GM19239 (cell line): ENCODE results near the gene ALG5.

Source experiments
- DNase-seq: peaks from one replicate; pipeline ENCODE4 v3.0.0; 2011; ENCODE audit warnings: low spot score; ENCODE audit not compliant: insufficient read length
- FAIRE-seq: peaks from 2 replicates; lab custom pipeline; 2011; peaks lifted over from hg19 to GRCh38; lab: Jason Lieb, UNC

The ALG5 gene

GRCh38 chr13:36999054-36999714, at the start of gene ALG5:
Gene ALG5, minus strand, starts transcription at chr13:36999340. Its CDS starts 40 bp downstream, at chr13:36999300.
- FAIRE-seq, result peak; percentile 78
- DNase-seq, result peak; percentile 59

- DNase-seq (no peak), FAIRE-seq (no peak)
Measured at GRCh38 chr13:37047846-37048245, 48.7 kb upstream of the ALG5 start.

- FAIRE-seq, result no peak
- no peak for DNase-seq
Measured at GRCh38 chr13:37047032-37047431, 47.9 kb upstream of the ALG5 start.

GRCh38 chr13:37046062-37046461, 46.9 kb upstream of the ALG5 start:
- DNase-seq (no peak), FAIRE-seq (no peak)

- FAIRE-seq, result no peak
- no peak for DNase-seq
Measured at GRCh38 chr13:37040789-37041188, 41.6 kb upstream of the ALG5 start.

GRCh38 chr13:37039896-37040295, 40.8 kb upstream of the ALG5 start:
- no peak for DNase-seq
- no peak for FAIRE-seq

- no peak for FAIRE-seq
- no peak for DNase-seq
Measured at GRCh38 chr13:37037241-37037640, 38.1 kb upstream of the ALG5 start.

- no peak for DNase-seq
- FAIRE-seq, result no peak
Measured at GRCh38 chr13:37029617-37030016, 30.5 kb upstream of the ALG5 start.

- DNase-seq (no peak), FAIRE-seq (no peak)
Measured at GRCh38 chr13:37027639-37028038, 28.5 kb upstream of the ALG5 start.

- FAIRE-seq (no peak), DNase-seq (no peak)
Measured at GRCh38 chr13:37026771-37027170, 27.6 kb upstream of the ALG5 start.

- no peak for DNase-seq
- FAIRE-seq, result no peak
Measured at GRCh38 chr13:37023871-37024270, 24.7 kb upstream of the ALG5 start.

GRCh38 chr13:37014609-37015008, 15.5 kb upstream of the ALG5 start:
- no peak for DNase-seq

GRCh38 chr13:37011788-37012187, 12.6 kb upstream of the ALG5 start:
- no peak for DNase-seq
- no peak for FAIRE-seq

More at GRCh38 chr13:37014609-37015008, 15.5 kb upstream of the ALG5 start:
- FAIRE-seq, result no peak

GRCh38 chr13:37011002-37011401, 11.9 kb upstream of the ALG5 start:
- no peak for DNase-seq

GRCh38 chr13:37010424-37010823, 11.3 kb upstream of the ALG5 start:
- FAIRE-seq (no peak), DNase-seq (no peak)

More at GRCh38 chr13:37011002-37011401, 11.9 kb upstream of the ALG5 start:
- no peak for FAIRE-seq

- FAIRE-seq (peak; percentile 79), DNase-seq (no peak)
Measured at GRCh38 chr13:37009692-37010091, 10.6 kb upstream of the ALG5 start.

GRCh38 chr13:37001921-37002250, 2.7 kb upstream of the ALG5 start:
- no peak for FAIRE-seq

GRCh38 chr13:36998624-36999041, 507 bp downstream of the ALG5 start:
- no peak for DNase-seq
- FAIRE-seq, result no peak

More at GRCh38 chr13:37001921-37002250, 2.7 kb upstream of the ALG5 start:
- DNase-seq, result no peak

GRCh38 chr13:36997716-36998427, 1.3 kb downstream of the ALG5 start:
- FAIRE-seq, result no peak

GRCh38 chr13:36992362-36992761, 6.8 kb downstream of the ALG5 start:
- DNase-seq (no peak), FAIRE-seq (no peak)

More at GRCh38 chr13:36997716-36998427, 1.3 kb downstream of the ALG5 start:
- no peak for DNase-seq

- no peak for DNase-seq
- FAIRE-seq, result no peak
Measured at GRCh38 chr13:36986462-36987240, 12.5 kb downstream of the ALG5 start.
